GM12864 (cell line): ENCODE data around the gene TCEA3.

ENCODE experiments used
- DNase-seq: peaks from one replicate; pipeline ENCODE4 v3.0.0-alpha.2; 2011; ENCODE audit warnings: low read depth
- H3K4me3 ChIP-seq: 2 replicates; pipeline ENCODE4 v1.5.1; 2011; ENCODE audit warnings: mild to moderate bottlenecking, low read depth, low read length, control low read depth
- CTCF ChIP-seq: IDR thresholded peaks from 2 replicates; pipeline ENCODE4 v1.5.1; 2011; ENCODE audit warnings: low read depth, mild to moderate bottlenecking, moderate library complexity, low read length, control low read depth, inconsistent platforms; ENCODE audit errors: missing control alignments

The TCEA3 gene

GRCh38 chr1:23368562-23369334 is 55.8 kb downstream of the TCEA3 start:
- TF ChIP-seq CTCF = no peak
- H3K4me3 ChIP-seq = peak overlapping the region; percentile 85
- peak; percentile 69 for DNase-seq

- TF ChIP-seq CTCF = no peak
- H3K4me3 ChIP-seq = peak overlapping the region; percentile 85
- peak; percentile 97 for DNase-seq
Measured at GRCh38 chr1:23367791-23368561, 56.6 kb downstream of the TCEA3 start.

DNA sequence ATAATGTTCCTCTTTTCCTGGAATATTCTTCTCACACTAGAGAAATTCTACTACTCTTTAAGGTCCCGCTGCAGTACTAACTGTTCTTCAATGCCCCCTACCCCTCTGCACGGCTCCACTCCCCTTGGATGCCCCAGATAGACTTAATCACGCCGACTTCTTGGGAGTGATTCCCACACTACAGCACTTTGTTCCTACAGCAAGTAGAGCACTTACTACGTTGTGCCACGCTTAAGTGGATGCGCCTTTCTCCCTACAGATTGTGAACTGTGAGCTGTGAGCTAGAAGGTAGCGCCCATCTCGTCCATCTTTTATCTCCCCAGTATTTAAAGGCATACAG is 57.1 kb downstream of the TCEA3 start:
- DNase-seq = no peak

GRCh38 chr1:23366598-23366997 is 58.0 kb downstream of the TCEA3 start:
- no peak for DNase-seq
- no peak overlapping the region for H3K4me3 ChIP-seq
- TF ChIP-seq CTCF = no peak

More for the DNA sequence above, 57.1 kb downstream of the TCEA3 start:
- no peak for TF ChIP-seq CTCF
- H3K4me3 ChIP-seq = peak overlapping the region; percentile 85

DNA sequence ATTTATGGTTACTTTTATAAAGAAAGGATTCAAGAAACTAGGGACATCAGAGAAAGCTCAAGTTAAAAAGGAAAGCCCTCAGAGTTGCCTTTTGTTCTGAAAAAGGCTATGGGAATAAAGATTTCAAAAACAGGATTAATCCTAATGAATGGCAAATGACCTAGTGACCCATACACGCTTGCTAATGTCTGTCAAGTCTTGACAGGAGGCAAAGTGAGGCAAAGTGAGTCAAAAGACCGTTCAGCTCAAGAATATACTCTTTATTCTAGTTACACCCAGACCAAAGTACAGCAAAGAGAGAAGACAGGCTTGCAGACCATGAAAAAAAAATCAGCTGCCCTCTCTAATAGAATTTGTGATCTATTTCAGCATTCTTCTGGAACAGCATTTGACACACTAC is 58.4 kb downstream of the TCEA3 start:
- no peak for TF ChIP-seq CTCF
- H3K4me3 ChIP-seq = no peak overlapping the region
- no peak for DNase-seq

DNA sequence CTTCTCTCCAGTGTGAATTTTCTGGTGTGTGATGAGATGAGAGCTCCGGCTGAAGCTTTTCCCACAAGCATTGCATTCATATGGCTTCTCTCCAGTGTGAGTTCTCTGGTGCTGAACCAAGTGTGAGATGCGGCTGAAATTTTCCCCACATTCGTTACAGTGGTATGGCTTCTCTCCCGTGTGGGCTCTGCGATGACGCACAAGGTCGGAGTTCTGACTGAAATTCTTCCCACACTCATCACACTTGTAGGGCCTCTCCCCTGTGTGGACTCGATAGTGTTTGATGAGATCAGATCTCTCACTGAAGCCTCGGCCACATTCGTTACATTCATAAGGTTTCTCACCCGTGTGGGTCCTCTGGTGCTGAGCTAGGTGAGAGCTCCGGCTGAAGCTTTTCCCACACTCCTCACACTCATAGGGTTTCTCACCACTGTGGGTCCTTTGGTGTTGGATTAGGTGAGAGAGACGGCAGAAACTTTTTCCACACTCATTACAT is 62.3 kb downstream of the TCEA3 start:
- TF ChIP-seq CTCF = no peak
- no peak overlapping the region for H3K4me3 ChIP-seq
- no peak for DNase-seq
